GM12878 (cell line): ENCODE results near the gene PEF1. TPM values are rescaled to one million over a fixed set of nuclear protein-coding genes. Genes with fewer than 3 reads are reported as not detected.

Experiments
- ATAC-seq: fragments of 200-7000 bp; cut with Tn5 transposase; 3 replicates; pipeline ENCODE4 v1.9.1; 2020; ENCODE audit warnings: mild to moderate bottlenecking, moderate library complexity
- BruUV-seq: library from RNA; stranded (reverse); fragments of 400-500 nt; replicated peaks from 2 replicates; lab custom pipeline; 2021; lab: Mats Ljungman, UMichigan
- CTCF ChIA-PET: fragments of 300-600 bp; sonication (Branson Sonifier 250); formaldehyde crosslinking; extraction: SDS; loops from one replicate; lab custom pipeline; 2021; ENCODE audit warnings: inconsistent platforms; lab: Yijun Ruan, JAX
- POLR2A ChIA-PET: fragments of 350-600 bp; formaldehyde crosslinking; extraction: SDS; loops from one replicate; lab custom pipeline; 2021; ENCODE audit warnings: inconsistent platforms; lab: Charles Lee
- RAD21 ChIA-PET: fragments of 300-600 bp; sonication (Branson Sonifier 250); formaldehyde crosslinking; loops from one replicate; lab custom pipeline; 2023; ENCODE audit warnings: antibody characterized with exemption; ENCODE audit not compliant: unreplicated experiment; lab: Charles Lee
- SMC1A ChIA-PET: fragments of 300-600 bp; sonication (Branson Sonifier 250); formaldehyde crosslinking; loops from one replicate; lab custom pipeline; 2023; ENCODE audit not compliant: unreplicated experiment, uncharacterized antibody; lab: Charles Lee
- DNase-seq: peaks from one replicate; pipeline ENCODE4 v3.0.0-alpha.2; 2011; ENCODE audit warnings: low read depth, low spot score
- FAIRE-seq: peaks from 3 replicates; lab custom pipeline; 2011; peaks lifted over from hg19 to GRCh38; lab: Jason Lieb, UNC
- H2AFZ ChIP-seq: 2 replicates; pipeline ENCODE4 v1.6.0; 2011; ENCODE audit warnings: low read depth, low read length, control low read depth; ENCODE audit not compliant: control insufficient read depth
- H3K27ac ChIP-seq: 2 replicates; pipeline ENCODE4 v1.5.1; 2011; ENCODE audit warnings: control low read depth; ENCODE audit not compliant: control insufficient read depth, insufficient read depth
- H3K27me3 ChIP-seq, 2 experiments: replicated peaks in 1 of 2; 2 replicates each; pipeline versions ENCODE4 v1.6.0 to v1.6.1; 2011; ENCODE audit warnings: low read length in 1 of 2; ENCODE audit not compliant: control insufficient read depth in 2 of 2, insufficient read depth in 2 of 2
- H3K36me3 ChIP-seq, 2 experiments: 2 replicates each; pipeline ENCODE4 v1.5.1; 2011; ENCODE audit warnings: low read length in 1 of 2; ENCODE audit not compliant: control insufficient read depth in 2 of 2, insufficient read depth in 2 of 2
- H3K4me1 ChIP-seq: 2 replicates; pipeline ENCODE4 v1.6.1; 2011; ENCODE audit warnings: mild to moderate bottlenecking, low read length, moderate library complexity, mixed read lengths; ENCODE audit not compliant: control insufficient read depth, insufficient read depth
- H3K4me2 ChIP-seq: 2 replicates; pipeline ENCODE4 v1.6.0; 2011; ENCODE audit warnings: control low read depth; ENCODE audit not compliant: control insufficient read depth, insufficient read depth
- H3K4me3 ChIP-seq: fragments of 200-600 bp; sonication (generic); 2 replicates; pipeline ENCODE4 v1.5.1; 2016
- H3K79me2 ChIP-seq: 2 replicates; pipeline ENCODE4 v1.6.0; 2011; ENCODE audit warnings: low read length; ENCODE audit not compliant: control insufficient read depth, insufficient read depth
- H3K9ac ChIP-seq: 2 replicates; pipeline ENCODE4 v1.8.0; 2011; ENCODE audit warnings: low read length, control low read depth, mixed read lengths; ENCODE audit not compliant: control insufficient read depth, insufficient read depth
- H3K9me3 ChIP-seq: replicated peaks from 3 replicates; pipeline ENCODE4 v1.5.1; 2011; ENCODE audit warnings: mild to moderate bottlenecking, low read length; ENCODE audit not compliant: control insufficient read depth, insufficient read depth
- H4K20me1 ChIP-seq: 2 replicates; pipeline ENCODE4 v1.6.0; 2011; ENCODE audit not compliant: control insufficient read depth, insufficient read depth
- BMI1 ChIP-seq: fragments of 450-650 bp; IDR thresholded peaks from 2 replicates; pipeline ENCODE4 v1.6.1; 2016; ENCODE audit warnings: mild to moderate bottlenecking, moderate library complexity, borderline replicate concordance
- CREB1 ChIP-seq: IDR thresholded peaks from 2 replicates; pipeline ENCODE4 v1.6.1; 2012; ENCODE audit warnings: low read depth, mild to moderate bottlenecking, inconsistent platforms
- PML ChIP-seq: IDR thresholded peaks from 2 replicates; pipeline ENCODE4 v1.6.1; 2012; ENCODE audit warnings: low read length, inconsistent platforms
- RB1 ChIP-seq: fragments of 450-650 bp; formaldehyde crosslinking; IDR thresholded peaks from 2 replicates; pipeline ENCODE4 v1.6.1; 2017; ENCODE audit warnings: mild to moderate bottlenecking, borderline replicate concordance
- RCOR1 ChIP-seq: conservative IDR thresholded peaks from 2 replicates; pipeline ENCODE4 v1.6.1; 2012; ENCODE audit warnings: low read depth, low read length, improper control_type of control experiment
- RFX5 ChIP-seq: IDR thresholded peaks from 2 replicates; pipeline ENCODE4 v1.6.1; 2011; ENCODE audit warnings: low read depth, low read length, improper control_type of control experiment
- SMAD1 ChIP-seq: fragments of 450-650 bp; IDR thresholded peaks from 2 replicates; pipeline ENCODE4 v1.6.1; 2018; ENCODE audit warnings: mild to moderate bottlenecking, low read depth; ENCODE audit not compliant: partially characterized antibody
- SPI1 ChIP-seq: IDR thresholded peaks from 2 replicates; pipeline ENCODE4 v1.6.1; 2011; ENCODE audit warnings: low read depth, mild to moderate bottlenecking, low read length, moderate library complexity, borderline replicate concordance; ENCODE audit not compliant: insufficient read depth
- YBX1 ChIP-seq: fragments of 450-650 bp; IDR thresholded peaks from 2 replicates; pipeline ENCODE4 v1.6.1; 2016; ENCODE audit warnings: antibody characterized with exemption
- WGBS: methylation state at CpG from one replicate; pipeline ENCODE4 v1.1.6; 2016; ENCODE audit warnings: low lambda C conversion rate; ENCODE audit not compliant: insufficient replicate concordance, insufficient coverage; ENCODE audit errors: missing lambda C conversion rate; 5-methylcytosine and 5-hydroxymethylcytosine counted together
- in situ Hi-C: fragments of 300-500 bp; cut with MboI; formaldehyde crosslinking; loops from 9 replicates; pipeline ENCODE4 v1.14.3; 2018; ENCODE audit warnings: mixed read lengths
- intact Hi-C: fragments of 100-400 bp; cut with micrococcal nuclease; formaldehyde crosslinking; loops from one replicate; pipeline ENCODE4 v1.14.2; 2022; ENCODE audit not compliant: unreplicated experiment
- polyA plus RNA-seq, 11 experiments: library from polyadenylated mRNA; depleted of rRNA in 4 of 11; unstranded in 6 of 11; stranded (reverse) in 5 of 11; fragments of >200 nt; fragmentation: Nextera tagmentation in 4 of 11; fragmentation: Illumina TruSeq in 1 of 11; extraction: Ambion mirVana in 4 of 11; extraction: Trizol in 1 of 11; gene quantifications; 1 replicate in 1 of 11; 2 replicates in 10 of 11; pipeline versions ENCODE4 v1.2.1 to v1.2.3, GENCODE V29; 2011 to 2016; ENCODE audit warnings: inconsistent platforms in 2 of 11, missing spikeins in 2 of 11, low read depth in 1 of 11
- total RNA-seq, 4 experiments: library from RNA; depleted of rRNA in 3 of 4; stranded (reverse); fragments of >200 nt in 3 of 4; fragmentation: Illumina TruSeq in 1 of 4; extraction: Trizol in 1 of 4; gene quantifications; 2 replicates each; pipeline versions ENCODE4 v1.2.1 to v1.2.3, GENCODE V29; 2013 to 2021
- TF ChIP-seq, protein P1 (sequence below): fragments of 150-350 bp; IDR thresholded peaks from 2 replicates; pipeline ENCODE4 v1.6.1; 2016; ENCODE audit warnings: low read depth, low read length
- TF ChIP-seq, protein P2 (sequence below): IDR thresholded peaks from 2 replicates; pipeline ENCODE4 v1.6.1; 2012; ENCODE audit warnings: low read depth, low read length, improper control_type of control experiment

Gene PEF1
- total and polyA plus RNA-seq, 10 of the 15 experiments (the other 5 are each of a cell fraction or from before 2014, with no cell fraction given) = 27.1 to 107 (median 79.0) TPM

- Histone ChIP-seq H3K9me3 (no peaks in the 10 kb centered on the region), H3K27ac (no peak overlapping the region), H2AFZ (no peak overlapping the region), H3K79me2 (no peaks in the 10 kb centered on the region), H3K27me3 (no peaks in the 10 kb centered on the region; a peak in 2 of 4 replicates), H3K4me1 (no peaks in the 10 kb centered on the region), H3K36me3 (no peaks in the 10 kb centered on the region), H3K9ac (no peak overlapping the region), H3K4me3 (no peak overlapping the region), H4K20me1 (no peaks in the 10 kb centered on the region), H3K4me2 (no peak overlapping the region)
- FAIRE-seq = no peak
- in situ Hi-C loops = no loop called here
- intact Hi-C loops = loop anchor here (5.0 to 10.0 kb wide), 3 partner anchors 301 to 404 kb away; no protein-coding TSS in a partner anchor
- TF ChIP-seq, protein P1, sequence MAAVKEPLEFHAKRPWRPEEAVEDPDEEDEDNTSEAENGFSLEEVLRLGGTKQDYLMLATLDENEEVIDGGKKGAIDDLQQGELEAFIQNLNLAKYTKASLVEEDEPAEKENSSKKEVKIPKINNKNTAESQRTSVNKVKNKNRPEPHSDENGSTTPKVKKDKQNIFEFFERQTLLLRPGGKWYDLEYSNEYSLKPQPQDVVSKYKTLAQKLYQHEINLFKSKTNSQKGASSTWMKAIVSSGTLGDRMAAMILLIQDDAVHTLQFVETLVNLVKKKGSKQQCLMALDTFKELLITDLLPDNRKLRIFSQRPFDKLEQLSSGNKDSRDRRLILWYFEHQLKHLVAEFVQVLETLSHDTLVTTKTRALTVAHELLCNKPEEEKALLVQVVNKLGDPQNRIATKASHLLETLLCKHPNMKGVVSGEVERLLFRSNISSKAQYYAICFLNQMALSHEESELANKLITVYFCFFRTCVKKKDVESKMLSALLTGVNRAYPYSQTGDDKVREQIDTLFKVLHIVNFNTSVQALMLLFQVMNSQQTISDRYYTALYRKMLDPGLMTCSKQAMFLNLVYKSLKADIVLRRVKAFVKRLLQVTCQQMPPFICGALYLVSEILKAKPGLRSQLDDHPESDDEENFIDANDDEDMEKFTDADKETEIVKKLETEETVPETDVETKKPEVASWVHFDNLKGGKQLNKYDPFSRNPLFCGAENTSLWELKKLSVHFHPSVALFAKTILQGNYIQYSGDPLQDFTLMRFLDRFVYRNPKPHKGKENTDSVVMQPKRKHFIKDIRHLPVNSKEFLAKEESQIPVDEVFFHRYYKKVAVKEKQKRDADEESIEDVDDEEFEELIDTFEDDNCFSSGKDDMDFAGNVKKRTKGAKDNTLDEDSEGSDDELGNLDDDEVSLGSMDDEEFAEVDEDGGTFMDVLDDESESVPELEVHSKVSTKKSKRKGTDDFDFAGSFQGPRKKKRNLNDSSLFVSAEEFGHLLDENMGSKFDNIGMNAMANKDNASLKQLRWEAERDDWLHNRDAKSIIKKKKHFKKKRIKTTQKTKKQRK = no peak
- TF ChIP-seq RB1 (no peak), YBX1 (no peak), PML (no peak), RCOR1 (no peak), BMI1 (no peak), RFX5 (no peak), SPI1 (no peak), CREB1 (no peak), SMAD1 (no peak)
- TF ChIP-seq, protein P2, sequence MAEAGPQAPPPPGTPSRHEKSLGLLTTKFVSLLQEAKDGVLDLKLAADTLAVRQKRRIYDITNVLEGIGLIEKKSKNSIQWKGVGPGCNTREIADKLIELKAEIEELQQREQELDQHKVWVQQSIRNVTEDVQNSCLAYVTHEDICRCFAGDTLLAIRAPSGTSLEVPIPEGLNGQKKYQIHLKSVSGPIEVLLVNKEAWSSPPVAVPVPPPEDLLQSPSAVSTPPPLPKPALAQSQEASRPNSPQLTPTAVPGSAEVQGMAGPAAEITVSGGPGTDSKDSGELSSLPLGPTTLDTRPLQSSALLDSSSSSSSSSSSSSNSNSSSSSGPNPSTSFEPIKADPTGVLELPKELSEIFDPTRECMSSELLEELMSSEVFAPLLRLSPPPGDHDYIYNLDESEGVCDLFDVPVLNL = no peak
- no peak for DNase-seq
- ATAC-seq = no peak
- CTCF ChIA-PET = interaction anchor here (0.6 to 7.0 kb wide), 11 partner anchors 40 to 480 kb away, joined by 3 to 90 read pairs (median 4); no protein-coding TSS in a partner anchor
- RAD21 ChIA-PET = interaction anchor here (1.0 to 2.1 kb wide), 3 partner anchors 44 to 128 kb away, joined by 3 to 12 read pairs (median 8); partner anchors contain the start of gene COL16A1
- WGBS = 45% methylated on average over 4 of the region's 4 CpGs
- POLR2A ChIA-PET = interaction anchor here (1.3 kb wide), 1 partner anchor 10 kb away, joined by 3 read pairs; no protein-coding TSS in a partner anchor
- SMC1A ChIA-PET = interaction anchor here (0.6 to 1.7 kb wide), 10 partner anchors 9 to 304 kb away, joined by 3 to 6 read pairs (median 3); no protein-coding TSS in a partner anchor
- no TSS peak for BruUV-seq
Observed at GRCh38 chr1:31660871-31661455, 16.3 kb upstream of the PEF1 start.
